ENCODE data around the gene KCNIP1.

DNA sequence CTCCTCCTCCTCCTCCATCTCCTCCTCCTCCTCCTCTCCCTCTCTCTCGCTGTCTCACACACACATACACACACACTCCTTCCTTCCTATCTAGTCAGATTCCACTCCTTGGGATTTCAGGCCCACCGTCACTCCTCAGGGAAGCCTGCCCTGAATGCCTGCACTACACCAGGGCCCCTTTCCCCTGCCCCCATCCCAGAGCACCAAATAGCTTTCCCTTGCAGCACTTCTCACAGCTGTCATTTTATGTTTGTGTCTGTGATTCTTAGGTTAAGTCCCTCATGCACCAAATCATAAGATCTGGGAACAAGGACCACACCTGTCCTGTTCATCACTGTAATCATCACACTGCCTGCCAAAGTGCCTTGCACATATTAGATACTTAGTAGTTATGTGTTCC, 193.2 kb downstream of the KCNIP1 start:
- TF ChIP-seq, protein P1, sequence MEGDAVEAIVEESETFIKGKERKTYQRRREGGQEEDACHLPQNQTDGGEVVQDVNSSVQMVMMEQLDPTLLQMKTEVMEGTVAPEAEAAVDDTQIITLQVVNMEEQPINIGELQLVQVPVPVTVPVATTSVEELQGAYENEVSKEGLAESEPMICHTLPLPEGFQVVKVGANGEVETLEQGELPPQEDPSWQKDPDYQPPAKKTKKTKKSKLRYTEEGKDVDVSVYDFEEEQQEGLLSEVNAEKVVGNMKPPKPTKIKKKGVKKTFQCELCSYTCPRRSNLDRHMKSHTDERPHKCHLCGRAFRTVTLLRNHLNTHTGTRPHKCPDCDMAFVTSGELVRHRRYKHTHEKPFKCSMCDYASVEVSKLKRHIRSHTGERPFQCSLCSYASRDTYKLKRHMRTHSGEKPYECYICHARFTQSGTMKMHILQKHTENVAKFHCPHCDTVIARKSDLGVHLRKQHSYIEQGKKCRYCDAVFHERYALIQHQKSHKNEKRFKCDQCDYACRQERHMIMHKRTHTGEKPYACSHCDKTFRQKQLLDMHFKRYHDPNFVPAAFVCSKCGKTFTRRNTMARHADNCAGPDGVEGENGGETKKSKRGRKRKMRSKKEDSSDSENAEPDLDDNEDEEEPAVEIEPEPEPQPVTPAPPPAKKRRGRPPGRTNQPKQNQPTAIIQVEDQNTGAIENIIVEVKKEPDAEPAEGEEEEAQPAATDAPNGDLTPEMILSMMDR (IDR thresholded peaks at IDR 0.05), result no peak
- TF ChIP-seq EP300 (IDR thresholded peaks at IDR 0.05) (no peak), POLR2A (IDR thresholded peaks at IDR 0.05) (no peak), POLR2AphosphoS5 (IDR thresholded peaks at IDR 0.05) (no peak)

All from stomach (tissue), 4 donors.